Fibroblast of peridontal ligament (primary cell): ENCODE measurements around the gene LARGE1.
"Not testable (repeated sequence)": the region's sequence is repeated elsewhere in the genome, so short reads cannot be mapped to it uniquely, and the experiment has no call there.

Experiments used
- DNase-seq: peaks from one replicate; pipeline ENCODE4 v3.0.0-alpha.2; 2010; ENCODE audit errors: extremely low read depth

Gene LARGE1

DNA sequence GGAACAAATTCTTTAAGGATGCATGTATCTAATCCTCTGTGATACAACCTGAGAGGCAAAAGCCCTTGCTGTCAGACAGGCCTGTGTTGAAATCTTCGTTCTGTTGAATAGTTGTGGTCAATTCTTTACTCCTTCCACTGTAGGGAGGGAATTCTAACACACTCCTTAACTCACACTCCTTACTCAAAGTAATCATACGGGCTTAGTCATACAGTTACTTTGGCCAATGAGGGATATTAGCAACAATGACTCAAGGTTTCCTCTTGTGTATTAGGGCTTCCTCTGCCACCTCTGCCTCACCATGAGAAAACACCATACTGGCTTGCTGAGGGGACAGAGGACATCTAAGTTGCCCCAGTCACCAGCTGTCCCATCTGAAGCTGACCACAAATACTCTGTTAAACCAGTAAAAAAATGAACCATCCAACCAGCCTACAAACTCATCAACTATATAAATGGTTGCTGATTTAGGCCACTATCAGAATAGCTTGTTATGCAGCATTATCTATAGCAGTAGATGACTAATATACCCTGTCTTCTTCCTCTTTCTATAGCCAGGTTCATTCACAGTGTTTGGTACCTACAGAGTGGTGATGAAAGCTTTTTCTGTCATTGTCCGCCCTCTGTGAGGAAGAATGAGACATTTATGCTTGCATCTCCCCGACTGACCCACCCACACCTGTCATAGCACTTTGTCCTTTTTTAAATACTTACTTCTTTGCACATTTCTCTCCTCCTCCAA, 539.3 kb downstream of the LARGE1 start:
- DNase-seq, result peak; percentile 47

DNA sequence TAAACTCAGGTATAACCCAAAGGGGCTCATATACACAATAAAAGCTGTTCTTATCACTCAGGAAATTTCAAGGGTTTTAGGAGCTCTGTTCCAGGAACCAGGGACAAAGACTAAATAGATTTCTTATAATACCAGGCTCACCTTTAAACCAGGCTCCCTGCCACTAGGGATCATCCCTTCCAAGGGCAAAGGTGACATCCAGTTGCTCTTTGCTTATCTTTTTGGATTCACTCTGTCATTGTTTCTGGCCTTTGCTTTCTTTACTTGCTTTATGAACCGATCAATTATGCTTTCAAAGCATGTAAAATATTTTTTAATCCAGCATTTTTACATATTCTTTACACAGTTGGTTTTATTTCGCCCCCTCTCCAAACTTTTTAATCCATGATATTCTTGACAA, 540.4 kb downstream of the LARGE1 start:
- no peak for DNase-seq

DNA sequence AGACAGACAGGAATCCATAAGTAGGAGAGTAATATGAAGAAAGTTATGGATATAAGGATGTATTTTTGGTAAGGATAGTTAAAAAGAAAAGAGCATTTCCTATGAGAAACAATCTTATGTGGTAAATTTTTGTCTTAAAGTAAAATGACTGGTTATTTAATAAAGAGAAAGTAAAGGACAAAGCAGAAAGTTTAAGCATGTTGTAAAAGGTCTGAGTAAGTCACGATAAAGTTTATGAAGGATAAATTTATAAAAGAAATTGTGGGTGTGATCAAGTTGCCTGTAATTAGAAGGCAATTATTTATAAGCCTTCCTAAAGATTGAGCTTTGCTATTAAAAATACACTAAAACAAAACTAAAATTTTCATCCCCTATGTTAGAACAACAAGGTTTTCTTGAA, 547.4 kb downstream of the LARGE1 start:
- DNase-seq, result no peak

DNA sequence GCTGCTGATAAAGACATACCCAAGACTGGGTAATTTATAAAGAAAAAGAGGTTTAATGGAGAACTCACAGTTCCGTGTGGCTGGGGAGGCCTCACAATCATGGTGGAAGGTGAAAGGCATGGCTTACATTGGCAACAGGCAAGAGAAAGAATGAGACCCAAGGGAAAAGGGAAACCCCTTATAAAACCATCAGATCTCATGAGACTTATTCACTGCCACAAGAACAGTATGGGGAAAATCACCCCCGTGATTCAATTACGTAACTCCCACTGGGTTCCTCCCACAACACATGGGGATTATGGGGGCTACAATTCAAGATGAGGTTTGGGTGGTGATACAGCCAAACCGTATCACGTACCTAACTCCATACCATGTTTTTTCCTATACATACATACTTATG, 557.0 kb downstream of the LARGE1 start:
- not testable (repeated sequence) for DNase-seq

DNA sequence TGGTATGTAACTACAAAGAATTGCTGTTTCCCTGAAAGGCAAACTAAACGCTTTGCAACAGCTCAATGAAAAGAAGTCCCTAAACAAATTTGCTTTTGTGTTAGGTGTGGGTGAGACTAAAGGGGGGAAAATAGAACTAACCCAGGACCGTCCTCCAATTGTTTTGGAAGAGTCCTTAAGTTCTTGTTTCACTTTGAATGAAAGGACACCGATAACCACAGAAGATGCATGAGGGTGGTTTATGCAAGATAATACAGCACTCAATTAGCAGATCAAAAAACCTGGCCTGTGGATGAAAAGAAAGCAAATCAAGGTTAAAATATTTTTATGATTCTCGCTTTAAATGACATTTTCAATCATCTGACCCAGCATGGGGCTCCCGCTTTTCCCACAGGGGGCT, 557.6 kb downstream of the LARGE1 start:
- DNase-seq, result no peak

DNA sequence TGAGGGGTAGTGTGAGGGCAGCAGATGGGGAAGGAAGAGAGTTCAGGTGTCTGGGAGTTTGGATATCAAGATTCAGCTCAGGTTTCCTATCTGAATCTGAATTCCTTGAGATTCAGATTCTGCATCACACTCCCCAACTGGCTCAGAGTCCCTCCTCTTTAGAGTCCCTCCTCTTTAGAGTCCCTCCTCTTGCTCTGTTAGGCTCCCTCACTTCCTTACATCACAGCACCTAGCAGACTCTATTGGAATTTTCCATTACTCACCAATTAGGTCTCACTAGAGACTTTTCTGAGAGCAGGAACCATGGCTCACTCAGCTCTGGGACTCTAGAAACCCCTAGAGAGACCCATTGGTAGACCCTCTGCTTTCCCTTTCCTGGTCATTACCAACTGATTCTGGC, 558.7 kb downstream of the LARGE1 start:
- DNase-seq, result no peak

DNA sequence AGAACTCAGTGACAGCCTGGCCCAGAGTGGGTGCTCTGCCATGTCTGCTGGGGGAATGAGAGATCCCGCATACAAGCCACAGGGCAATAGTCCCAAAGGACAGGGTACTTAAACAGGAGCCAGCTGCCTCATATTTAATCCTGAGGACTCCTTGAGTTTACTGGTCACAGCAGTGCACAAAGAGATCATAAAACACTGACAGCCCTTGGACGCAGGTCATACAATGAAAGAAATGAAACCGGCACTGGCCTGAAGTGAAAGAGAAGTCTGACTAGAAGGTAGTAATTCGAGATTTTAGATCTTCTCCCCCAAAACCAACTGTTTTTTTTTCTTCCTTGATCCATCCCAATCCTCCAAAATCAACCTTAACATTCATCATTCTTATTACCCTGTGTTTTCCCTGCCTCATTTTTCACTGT, 562.3 kb downstream of the LARGE1 start:
- DNase-seq, result no peak

DNA sequence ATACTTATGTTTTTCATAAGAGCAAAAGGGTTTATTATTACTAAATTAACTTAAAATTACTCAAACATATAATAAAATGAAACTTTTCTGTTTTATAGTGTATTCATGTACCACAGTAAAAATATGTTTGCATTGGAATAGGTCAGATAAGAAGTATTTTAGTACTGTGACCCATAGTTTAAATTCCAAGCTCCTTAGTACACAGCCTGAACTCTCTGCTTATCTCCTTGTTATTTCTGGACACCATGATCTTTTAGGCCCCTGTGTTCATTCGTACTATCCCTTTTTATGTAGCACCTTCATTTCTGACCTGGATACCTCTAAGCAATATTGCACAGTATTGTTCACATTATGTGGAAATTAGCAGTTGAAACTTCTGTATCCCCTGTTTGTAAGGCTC, 565.3 kb downstream of the LARGE1 start:
- DNase-seq, result no peak

DNA sequence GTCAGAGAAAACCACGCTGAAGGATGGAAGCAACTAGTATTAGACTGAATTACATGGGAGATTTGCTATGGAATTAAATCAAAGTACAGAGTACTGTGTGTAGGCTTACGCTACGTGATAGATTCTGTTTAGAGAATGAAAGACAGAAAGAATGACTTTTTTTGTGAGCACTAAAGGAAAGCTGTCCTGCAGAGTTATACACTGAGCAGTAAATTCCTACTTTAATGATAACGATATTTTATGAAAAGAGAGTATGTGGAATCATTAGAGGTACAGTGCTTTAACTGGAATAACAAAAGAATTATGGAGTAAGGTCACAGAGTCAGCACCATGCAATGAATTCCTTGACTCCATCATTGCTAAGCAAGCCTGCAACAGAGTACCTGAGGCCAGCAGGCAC, 566.8 kb downstream of the LARGE1 start:
- DNase-seq, result no peak

DNA sequence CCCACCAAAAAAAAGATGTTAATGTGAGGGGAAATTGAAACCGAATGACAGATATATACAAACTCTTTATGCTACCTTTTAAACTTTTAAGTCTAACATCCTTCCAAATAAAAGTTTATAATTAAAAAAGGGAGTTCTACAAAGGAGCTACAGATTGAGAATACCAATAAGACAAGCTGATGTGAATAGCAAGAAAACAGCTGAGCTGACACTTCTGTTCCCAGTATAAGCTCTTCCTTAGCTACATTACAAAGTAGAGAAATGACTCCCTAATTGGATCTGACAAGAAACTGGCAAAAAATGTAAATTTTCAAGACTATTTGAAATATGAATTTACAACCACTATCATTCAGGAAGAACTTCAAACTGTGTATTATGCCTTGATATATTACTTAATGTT, 567.5 kb downstream of the LARGE1 start:
- DNase-seq, result no peak

DNA sequence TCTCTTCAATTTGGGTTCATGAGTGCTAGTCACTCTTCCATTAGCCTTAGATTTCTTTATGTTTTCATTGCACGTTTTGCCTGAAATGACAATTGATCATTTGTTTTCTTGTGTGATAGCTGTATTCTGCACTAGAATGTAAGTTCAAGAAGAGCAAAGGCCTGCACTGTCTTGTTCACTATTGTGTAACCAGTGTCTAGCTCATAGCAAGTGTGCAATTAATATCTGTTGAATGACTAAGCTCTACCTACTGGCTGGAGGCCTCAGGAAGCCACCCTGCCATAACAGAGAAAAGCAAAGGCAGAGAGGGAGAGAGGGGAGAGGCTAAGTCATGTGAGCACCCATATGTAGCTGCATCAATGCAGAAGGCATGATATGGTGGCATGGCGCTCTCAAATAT, 569.3 kb downstream of the LARGE1 start:
- no peak for DNase-seq

DNA sequence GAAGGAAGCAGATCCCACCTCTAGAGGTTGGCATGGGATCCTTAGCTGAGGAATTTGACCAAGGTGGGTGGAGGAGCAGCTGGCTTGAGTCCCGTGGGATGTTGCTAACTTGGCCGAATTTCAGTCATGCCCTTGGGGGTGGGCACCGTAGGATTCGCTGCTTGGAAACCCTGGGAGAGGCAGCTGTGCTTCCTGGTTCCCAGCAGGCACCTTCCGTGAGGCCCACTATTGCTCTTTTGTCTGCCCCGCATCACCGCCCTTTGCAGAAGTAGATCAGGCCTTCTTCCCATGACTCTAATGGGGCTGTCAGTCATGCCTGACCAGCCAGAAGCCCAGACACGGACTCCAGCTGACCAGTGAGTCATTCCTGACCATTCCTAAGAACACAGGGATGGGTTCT, 569.8 kb downstream of the LARGE1 start:
- DNase-seq, result no peak

DNA sequence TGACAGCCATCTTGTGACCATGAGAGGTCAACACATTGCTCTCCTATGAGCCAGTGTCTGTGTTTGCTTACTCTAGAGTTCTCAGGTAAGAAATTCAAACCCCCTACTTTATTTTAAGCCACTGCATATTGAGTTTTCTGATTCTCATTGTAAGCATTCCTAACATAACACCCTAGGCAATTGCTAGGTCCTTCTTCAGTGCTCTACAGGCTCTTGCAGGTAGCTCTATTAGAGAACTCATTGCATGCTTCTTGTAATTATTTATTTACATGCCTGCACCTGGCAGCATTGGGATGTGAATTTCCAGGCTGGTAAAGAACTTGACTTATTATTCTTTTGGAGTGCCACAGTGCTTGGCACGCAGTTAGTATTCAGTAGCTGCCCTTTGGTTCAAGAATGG, 573.3 kb downstream of the LARGE1 start:
- DNase-seq, result no peak

DNA sequence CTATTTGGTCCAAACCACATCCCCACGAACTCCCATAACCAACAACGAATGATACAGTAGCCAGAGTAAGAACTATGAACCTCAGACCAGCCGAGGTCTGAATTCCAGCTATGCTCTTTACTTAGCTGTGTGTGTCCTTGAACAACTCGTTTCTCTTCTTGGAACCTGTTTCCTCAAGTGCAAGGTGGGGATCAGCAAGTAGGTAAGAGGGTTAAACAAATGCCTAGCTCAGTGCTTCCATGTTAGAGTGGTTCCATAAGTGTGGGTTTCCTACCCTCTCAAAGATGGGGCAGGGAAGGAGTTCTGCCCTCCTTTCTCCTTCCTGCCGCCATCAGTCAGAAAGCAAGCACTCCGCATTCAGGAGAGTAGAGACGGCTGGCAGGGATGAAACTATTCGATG, 578.7 kb downstream of the LARGE1 start:
- no peak for DNase-seq

DNA sequence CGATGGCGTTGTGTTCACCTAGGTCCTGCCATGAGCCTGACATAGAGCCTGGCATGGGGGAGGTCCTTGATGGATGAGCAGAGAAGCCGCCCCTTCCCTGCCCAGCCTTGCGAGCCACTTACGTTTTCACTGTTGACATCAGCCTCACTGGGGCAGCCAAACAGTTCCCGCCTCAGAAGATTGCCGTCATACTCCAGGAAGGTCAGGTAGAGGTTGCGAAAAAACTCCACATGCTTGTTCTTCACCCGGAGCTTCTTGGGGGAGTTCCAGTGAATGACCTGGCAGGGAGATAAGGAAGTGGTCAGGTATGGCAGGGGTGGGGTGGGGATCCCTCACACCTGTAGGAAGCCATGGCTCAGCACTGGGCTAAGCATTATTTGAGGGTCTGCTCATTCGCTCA, 582.8 kb downstream of the LARGE1 start:
- no peak for DNase-seq

DNA sequence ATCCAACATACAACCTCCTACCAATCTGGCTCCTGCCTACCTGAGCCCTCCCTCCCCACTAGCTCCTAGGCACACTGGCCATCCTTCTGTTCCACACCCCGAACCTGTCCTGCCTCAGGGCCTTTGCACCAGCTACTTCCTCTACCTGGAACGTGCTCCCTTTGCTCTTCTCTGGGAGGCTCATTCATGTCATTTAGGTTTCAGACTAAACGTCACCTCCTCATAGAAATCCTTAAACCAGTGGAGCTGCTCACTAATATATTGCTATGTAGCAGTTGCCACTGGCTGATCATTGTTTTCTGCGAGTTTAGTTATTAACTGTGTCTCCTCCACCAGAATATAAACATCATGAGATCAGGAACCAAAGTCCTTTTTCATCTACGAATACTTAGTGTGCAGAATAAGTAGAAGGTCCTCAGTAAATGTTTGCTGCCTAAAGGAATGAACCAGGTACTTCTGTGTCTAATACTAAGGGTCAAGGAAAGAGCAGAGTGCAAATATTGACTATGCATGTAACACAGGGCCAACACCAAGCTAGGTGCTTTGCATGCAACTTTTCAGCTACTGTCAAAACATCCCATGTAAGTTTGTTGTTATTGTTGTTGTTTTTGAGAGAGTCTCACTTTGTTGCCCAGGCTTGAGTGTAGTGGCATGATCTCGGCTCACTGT, 584.5 kb downstream of the LARGE1 start:
- DNase-seq, result no peak

DNA sequence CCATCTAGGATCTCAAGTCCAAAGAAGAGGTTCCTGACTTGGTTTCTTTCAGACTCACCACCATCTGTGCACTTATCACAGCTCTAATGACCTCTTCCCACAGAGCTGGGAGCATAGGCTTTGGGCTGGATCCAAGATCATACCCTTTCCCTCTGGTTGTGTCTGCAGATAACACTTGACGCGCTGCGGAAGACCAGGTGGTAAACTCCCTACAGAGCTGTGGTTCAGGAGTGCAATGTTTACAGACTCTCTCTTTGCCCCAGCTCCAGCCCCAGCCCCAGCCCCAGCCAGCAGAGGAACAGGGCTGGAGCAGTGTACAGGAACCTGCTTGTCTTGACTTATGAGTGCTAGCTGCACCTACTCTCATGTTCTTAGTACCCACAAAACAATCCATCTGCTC, 587.7 kb downstream of the LARGE1 start:
- DNase-seq, result no peak

DNA sequence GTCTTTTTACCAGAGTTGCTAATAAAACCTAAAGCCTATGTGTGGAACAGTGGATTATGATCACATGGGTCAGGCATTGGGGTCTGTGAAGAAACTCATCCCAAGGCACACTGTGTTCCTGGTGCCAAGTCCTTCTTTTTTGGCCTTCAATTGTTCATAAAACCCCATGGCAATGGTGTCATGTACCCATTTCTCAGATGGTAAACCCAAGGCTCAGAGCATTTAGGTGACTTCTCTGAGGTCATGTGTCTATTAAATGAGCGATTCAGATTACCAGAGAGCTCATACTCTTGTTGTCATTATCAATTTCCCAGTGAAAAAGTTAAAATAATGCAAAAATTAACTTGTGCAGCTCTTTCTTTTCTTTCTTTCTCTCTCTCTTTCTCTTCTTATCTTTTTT, 589.3 kb downstream of the LARGE1 start:
- no peak for DNase-seq

DNA sequence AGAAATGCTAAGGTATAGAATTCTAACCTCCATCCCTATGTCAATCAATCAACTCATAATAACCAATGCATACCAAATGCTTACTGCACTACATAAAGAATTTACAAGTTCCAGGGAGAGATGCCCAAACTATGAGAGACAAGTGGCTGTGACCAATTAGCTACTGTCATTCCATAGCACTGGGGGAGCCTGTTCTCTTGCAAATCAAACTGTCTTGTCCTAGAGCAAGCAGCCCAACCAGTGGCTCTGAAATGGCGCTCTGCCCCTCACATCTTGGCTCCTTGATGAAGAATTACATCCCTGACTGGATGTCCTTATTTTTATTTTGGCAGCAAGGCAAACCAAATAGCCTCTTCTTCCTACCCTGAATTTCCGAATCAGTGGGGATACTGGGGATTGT, 589.7 kb downstream of the LARGE1 start:
- DNase-seq, result no peak

DNA sequence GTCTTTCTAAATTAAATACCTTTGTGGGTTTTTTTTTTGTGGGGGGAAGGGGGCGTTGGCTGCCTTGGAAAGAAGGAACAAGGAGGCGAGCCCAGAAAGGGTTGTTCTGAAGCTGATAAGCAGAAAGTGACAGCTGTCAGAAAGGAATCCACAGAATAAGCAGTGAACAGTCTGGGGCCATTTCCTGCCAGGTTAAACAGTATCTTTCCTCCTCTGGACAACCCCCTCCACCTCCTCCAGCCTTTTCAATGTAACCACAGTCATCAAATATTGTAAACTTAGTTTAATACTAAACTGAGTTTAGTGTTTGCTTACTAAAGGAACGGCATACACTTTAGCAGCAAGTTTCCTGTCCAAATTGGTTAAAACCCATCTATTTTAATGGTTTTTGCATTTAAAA, 590.9 kb downstream of the LARGE1 start:
- no peak for DNase-seq

DNA sequence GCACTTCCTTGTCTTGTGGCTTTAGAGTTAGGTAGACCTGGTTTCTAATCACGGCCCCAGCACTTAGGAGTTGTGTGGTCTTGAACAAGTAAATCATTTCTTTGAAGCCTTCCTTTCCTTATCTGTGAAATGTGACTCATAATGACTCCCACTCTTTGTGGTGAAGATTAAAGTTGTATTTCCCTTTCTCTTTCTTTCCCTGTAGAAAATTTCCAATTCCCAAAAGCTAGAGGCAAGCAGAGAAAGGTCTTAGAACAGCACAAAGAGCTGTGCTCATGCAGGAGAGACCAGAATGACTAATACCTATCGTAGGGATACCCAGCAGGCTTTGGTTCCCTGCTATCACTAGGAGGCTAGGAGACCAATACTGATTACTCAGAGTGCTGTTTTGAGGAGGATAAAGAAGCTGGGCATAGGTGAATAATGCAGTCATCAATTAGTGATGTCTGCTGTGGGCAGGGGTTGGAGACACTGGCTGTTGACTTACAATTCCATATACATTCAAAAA, 591.4 kb downstream of the LARGE1 start:
- DNase-seq, result no peak

DNA sequence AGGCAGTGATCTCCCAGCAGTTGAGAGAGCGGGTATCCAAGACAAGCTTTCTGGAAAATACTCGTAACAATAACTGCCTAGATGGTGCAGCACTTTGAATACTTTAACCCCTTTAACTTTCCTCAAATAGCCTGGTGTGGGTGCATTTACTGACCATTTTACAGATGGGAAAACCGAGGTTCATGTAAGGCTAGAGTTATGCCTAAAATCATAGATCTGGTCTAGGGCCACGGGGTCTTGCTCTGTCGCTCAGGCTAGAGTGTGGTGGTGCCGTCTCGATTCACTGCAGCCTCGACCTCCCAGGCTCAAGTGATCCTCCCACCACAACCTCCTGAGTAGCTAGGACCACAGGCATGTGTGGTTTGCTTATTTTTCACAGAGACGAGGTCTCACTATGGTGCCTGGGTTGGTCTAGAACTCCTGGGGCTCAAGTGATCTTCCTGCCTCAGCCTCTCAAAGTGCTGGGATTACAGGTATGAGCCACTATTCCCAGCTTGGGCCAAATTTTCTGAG, 592.9 kb downstream of the LARGE1 start:
- no peak for DNase-seq

DNA sequence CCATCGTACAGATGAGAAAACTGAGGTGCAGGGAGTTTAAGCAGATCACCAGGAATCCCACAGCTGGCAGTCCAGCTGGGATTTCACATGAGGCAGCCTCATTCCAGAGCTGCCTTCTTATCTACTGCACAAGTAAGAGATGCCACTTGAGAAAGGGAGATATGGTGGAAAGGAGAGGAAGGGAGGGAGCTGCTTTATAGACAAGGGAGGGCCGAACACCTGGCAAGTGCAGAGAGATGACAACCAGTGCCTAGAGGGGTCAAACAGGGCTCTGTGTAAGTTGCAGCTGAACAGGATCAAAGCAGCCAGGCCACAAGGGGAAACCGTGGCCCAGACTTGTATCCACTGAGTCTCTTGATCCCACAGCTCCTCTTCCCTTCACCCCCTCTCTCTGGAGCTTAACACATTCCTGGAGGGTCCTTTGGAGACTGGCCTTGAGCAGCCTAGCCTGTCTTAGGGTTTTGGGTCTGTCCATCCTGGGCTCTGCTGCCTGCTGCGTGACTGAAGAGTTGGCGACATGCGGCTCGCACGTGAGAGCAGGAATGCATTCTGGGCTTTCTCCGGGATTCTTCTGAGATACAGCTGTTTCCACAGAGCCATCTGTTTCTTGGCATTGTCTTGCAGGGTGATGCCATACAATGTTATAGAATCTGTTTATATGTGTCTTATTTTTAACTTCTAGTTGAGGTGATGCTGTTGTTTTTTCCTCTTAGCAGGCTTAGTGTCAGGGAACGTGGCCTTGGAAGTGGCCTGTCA, 593.6 kb downstream of the LARGE1 start:
- no peak for DNase-seq
